ENCODE results near the gene EYS. TPM values are rescaled to one million over a fixed set of nuclear protein-coding genes. Genes with fewer than 3 reads are reported as not detected.

The EYS gene
- total RNA-seq, 1 experiment from 2014 or later = not detected

- DNase-seq = peak; percentile 66 to 70
- Histone ChIP-seq H3K9me3 (peaks cover 61% of the 10 kb centered on the region), H3K36me3 (ENCODE audit: control insufficient read depth, insufficient read depth, low read length) (no peaks in the 10 kb centered on the region; the same call in 1 of the 2 replicates), H3K4me3 (ENCODE audit: low read depth, low read length) (no peak overlapping the region), H3K27me3 (replicated peaks; ENCODE audit: control insufficient read depth, insufficient read depth, low read length) (no peaks in the 10 kb centered on the region), H3K4me1 (peaks cover 21% of the 10 kb centered on the region)
- TF ChIP-seq CTCF (IDR thresholded peaks at IDR 0.05; ENCODE audit: insufficient read depth in 1 of 2, low read depth in 1 of 2, low read length in 1 of 2, severe bottlenecking in 1 of 2, unreplicated experiment in 1 of 2) = no peak
- H3K27ac Mint-ChIP-seq (ENCODE audit: unreplicated experiment) = peak overlapping the region; percentile 50
- BruUV-seq (replicated peaks) = no TSS peak
- peaks cover 11% of the 10 kb centered on the region for H3K36me3 Mint-ChIP-seq (ENCODE audit: insufficient read depth, unreplicated experiment)
- H3K27me3 Mint-ChIP-seq (ENCODE audit: insufficient read depth, unreplicated experiment) = no peaks in the 10 kb centered on the region
- intact Hi-C loops (cut with micrococcal nuclease; ENCODE audit: unreplicated experiment) = loop anchor here (1.0 to 2.0 kb wide), 4 partner anchors 30 to 217 kb away; no protein-coding TSS in a partner anchor
- CTCF ChIA-PET = no interaction called here
- H3K4me1 Mint-ChIP-seq (ENCODE audit: low read depth, unreplicated experiment) = peaks cover 13% of the 10 kb centered on the region
- POLR2A ChIA-PET = no interaction called here
- H3K4me3 Mint-ChIP-seq (ENCODE audit: unreplicated experiment) = peak overlapping the region; percentile 27
- no peaks in the 10 kb centered on the region for H3K9me3 Mint-ChIP-seq (ENCODE audit: unreplicated experiment)
Observed at GRCh38 chr6:64301307-64302236, 1405.5 kb downstream of the EYS start.

GRCh38 chr6:64299176-64299575, 1407.8 kb downstream of the EYS start:
- H3K4me3 ChIP-seq (ENCODE audit: low read depth, low read length) = no peak overlapping the region
- CTCF ChIA-PET = no interaction called here

GRCh38 chr6:64294034-64294433, 1413.0 kb downstream of the EYS start:
- no TSS peak for BruUV-seq (replicated peaks)
- peaks cover 15% of the 10 kb centered on the region for H3K9me3 ChIP-seq

More at GRCh38 chr6:64299176-64299575, 1407.8 kb downstream of the EYS start:
- no TSS peak for BruUV-seq (replicated peaks)
- Mint-ChIP-seq H3K27me3 (ENCODE audit: insufficient read depth, unreplicated experiment) (no peaks in the 10 kb centered on the region), H3K9me3 (ENCODE audit: unreplicated experiment) (peaks cover 8% of the 10 kb centered on the region), H3K4me1 (ENCODE audit: low read depth, unreplicated experiment) (peaks cover 13% of the 10 kb centered on the region), H3K4me3 (ENCODE audit: unreplicated experiment) (no peak overlapping the region), H3K36me3 (ENCODE audit: insufficient read depth, unreplicated experiment) (peaks cover 10% of the 10 kb centered on the region), H3K27ac (ENCODE audit: unreplicated experiment) (no peak overlapping the region)
- Histone ChIP-seq H3K4me1 (peaks cover 21% of the 10 kb centered on the region), H3K36me3 (ENCODE audit: control insufficient read depth, insufficient read depth, low read length) (no peaks in the 10 kb centered on the region; the same call in 1 of the 2 replicates), H3K27me3 (replicated peaks; ENCODE audit: control insufficient read depth, insufficient read depth, low read length) (no peaks in the 10 kb centered on the region), H3K9me3 (peaks cover 56% of the 10 kb centered on the region)
- POLR2A ChIA-PET = no interaction called here
- intact Hi-C loops (cut with micrococcal nuclease; ENCODE audit: unreplicated experiment) = no loop called here
- no peak for TF ChIP-seq CTCF (IDR thresholded peaks at IDR 0.05; ENCODE audit: insufficient read depth in 1 of 2, low read depth in 1 of 2, low read length in 1 of 2, severe bottlenecking in 1 of 2, unreplicated experiment in 1 of 2)
- DNase-seq = peak in 1 of 2 experiments; percentile 9

More at GRCh38 chr6:64294034-64294433, 1413.0 kb downstream of the EYS start:
- no peak for TF ChIP-seq CTCF (IDR thresholded peaks at IDR 0.05; ENCODE audit: insufficient read depth in 1 of 2, low read depth in 1 of 2, low read length in 1 of 2, severe bottlenecking in 1 of 2, unreplicated experiment in 1 of 2)
- CTCF ChIA-PET = no interaction called here
- peaks cover 8% of the 10 kb centered on the region for H3K9me3 Mint-ChIP-seq (ENCODE audit: unreplicated experiment)
- Histone ChIP-seq H3K4me3 (ENCODE audit: low read depth, low read length) (no peak overlapping the region), H3K4me1 (peaks cover 5% of the 10 kb centered on the region; the same call in 1 of the 2 replicates), H3K27me3 (replicated peaks; ENCODE audit: control insufficient read depth, insufficient read depth, low read length) (no peaks in the 10 kb centered on the region), H3K36me3 (ENCODE audit: control insufficient read depth, insufficient read depth, low read length) (no peaks in the 10 kb centered on the region)
- H3K36me3 Mint-ChIP-seq (ENCODE audit: insufficient read depth, unreplicated experiment) = no peaks in the 10 kb centered on the region
- POLR2A ChIA-PET = no interaction called here
- H3K27ac Mint-ChIP-seq (ENCODE audit: unreplicated experiment) = no peak overlapping the region
- intact Hi-C loops (cut with micrococcal nuclease; ENCODE audit: unreplicated experiment) = no loop called here
- H3K4me3 Mint-ChIP-seq (ENCODE audit: unreplicated experiment) = no peak overlapping the region
- no peaks in the 10 kb centered on the region for H3K4me1 Mint-ChIP-seq (ENCODE audit: low read depth, unreplicated experiment)
- H3K27me3 Mint-ChIP-seq (ENCODE audit: insufficient read depth, unreplicated experiment) = no peaks in the 10 kb centered on the region
- DNase-seq = no peak

Data from Caco-2 (cell line).